ENCODE data around the gene TBXAS1.

TBXAS1 gene

GRCh38 chr7:140029072-140029471 lies 200.0 kb downstream of the TBXAS1 start:
- DNase-seq = no peak

DNA sequence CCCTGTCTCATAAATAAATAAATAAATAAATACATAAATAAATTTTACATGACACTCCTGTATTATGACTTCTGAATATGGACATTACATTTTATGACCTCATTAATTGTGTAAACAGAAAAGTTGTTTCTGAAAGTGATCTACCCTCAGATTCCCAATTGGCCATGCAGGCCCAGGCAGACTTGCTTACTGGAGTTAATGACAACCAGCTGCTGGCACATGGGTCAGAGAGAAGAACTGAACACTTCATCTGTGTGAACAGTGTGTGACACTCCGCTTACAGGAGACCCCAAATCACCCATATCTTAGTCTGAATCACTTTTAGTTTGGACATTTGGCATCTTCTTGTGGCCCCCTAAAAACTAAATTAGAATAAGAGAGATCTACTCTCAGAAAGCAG lies 202.3 kb downstream of the TBXAS1 start:
- DNase-seq = no peak

DNA sequence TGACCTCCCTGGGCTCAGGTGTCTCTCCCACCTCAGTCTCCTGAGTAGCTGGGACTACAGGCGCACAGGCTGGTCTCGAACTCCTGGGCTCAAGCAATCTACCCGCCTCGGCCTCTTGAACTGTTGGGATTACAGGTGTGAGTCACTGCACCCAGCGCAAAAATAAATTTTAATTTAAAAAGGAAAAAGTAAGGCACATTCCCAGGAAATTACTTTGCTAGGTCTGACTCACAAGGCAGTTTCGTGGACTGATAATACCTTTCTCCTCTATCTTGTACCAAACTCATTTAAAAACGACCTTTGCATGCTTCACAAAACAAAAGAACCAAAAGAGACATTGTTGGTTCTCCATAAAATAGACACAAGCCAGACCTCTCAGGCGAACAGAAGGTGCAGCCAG lies 204.0 kb downstream of the TBXAS1 start:
- DNase-seq = no peak

GRCh38 chr7:140033779-140034363 lies 204.8 kb downstream of the TBXAS1 start:
- no peak for DNase-seq

GRCh38 chr7:140034421-140034820 lies 205.4 kb downstream of the TBXAS1 start:
- DNase-seq = no peak

- DNase-seq = peak; percentile 41
Measured at GRCh38 chr7:140035400-140036223, 206.5 kb downstream of the TBXAS1 start.

- peak; percentile 50 for DNase-seq
Measured at GRCh38 chr7:140036224-140036962, 207.3 kb downstream of the TBXAS1 start.

GRCh38 chr7:140039066-140039465 lies 210.0 kb downstream of the TBXAS1 start:
- no peak for DNase-seq

GRCh38 chr7:140039896-140040295 lies 210.8 kb downstream of the TBXAS1 start:
- no peak for DNase-seq

DNA sequence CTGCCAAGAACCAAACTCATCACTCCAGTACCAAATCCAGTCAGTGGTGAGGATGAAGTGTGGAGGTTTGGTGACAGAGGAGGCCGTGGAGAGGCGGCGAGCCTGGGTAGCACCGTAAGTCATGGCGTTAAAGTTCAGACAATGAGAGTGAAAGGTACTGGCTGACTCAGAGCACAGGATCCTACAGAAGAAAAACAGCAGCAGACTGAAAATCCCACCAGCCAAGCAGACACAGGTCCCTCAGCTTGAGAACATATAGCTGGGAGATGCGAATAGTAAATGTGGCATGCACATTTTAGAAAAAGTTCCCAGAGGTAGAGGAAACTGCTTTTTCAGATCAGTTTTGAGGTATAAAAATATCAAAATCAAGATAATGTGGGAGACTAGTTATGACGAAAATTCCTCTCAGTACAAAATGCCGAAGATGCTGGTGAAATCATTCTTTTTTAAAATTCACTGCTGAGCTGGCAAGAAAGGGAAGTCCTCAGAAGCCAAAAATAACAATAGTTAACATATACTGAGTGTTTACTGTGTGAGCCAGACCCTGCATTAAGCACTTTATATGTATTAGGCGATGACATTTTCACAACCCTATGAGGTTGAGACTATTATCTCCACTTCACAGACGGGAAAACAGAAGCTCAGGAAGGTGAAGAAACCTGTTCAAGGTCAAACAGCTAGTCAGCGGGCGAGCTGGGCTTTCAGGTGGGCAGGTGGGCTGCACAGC lies 212.8 kb downstream of the TBXAS1 start:
- DNase-seq = no peak

DNA sequence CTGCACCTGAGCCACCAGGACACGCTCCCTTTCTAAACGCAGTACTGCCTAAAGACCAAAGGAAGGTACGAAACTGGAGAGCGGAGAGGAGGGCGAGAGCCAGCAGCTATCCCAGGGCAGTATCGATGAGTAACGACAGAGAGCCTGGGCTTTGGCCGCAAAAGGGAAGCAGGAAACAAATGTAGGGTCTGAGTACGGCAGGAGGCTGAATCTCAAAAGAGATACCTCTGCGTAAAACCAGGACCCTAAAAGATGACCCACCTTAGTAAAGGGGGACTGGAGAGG lies 213.3 kb downstream of the TBXAS1 start:
- no peak for DNase-seq

DNA sequence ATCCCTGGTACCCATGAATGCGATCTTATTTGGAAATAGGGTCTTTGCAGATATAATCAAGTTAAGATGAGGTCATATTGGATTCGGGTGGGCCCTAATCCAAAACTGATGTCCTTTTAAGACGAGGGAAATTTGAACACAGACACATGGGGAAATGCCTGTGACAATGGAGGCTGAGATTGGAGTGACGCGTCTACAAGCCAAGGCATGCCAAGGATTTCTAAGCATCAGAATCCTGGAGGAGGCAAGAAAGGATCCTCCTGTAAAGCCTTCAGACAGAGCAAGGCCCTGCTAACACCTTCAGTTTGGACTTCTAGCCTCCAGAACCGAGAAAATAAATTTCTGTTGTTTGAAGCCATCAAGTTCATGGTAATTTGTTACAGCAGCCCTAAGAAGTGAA lies 215.2 kb downstream of the TBXAS1 start:
- DNase-seq = no peak

GRCh38 chr7:140045697-140046096 lies 216.6 kb downstream of the TBXAS1 start:
- DNase-seq = no peak

DNA sequence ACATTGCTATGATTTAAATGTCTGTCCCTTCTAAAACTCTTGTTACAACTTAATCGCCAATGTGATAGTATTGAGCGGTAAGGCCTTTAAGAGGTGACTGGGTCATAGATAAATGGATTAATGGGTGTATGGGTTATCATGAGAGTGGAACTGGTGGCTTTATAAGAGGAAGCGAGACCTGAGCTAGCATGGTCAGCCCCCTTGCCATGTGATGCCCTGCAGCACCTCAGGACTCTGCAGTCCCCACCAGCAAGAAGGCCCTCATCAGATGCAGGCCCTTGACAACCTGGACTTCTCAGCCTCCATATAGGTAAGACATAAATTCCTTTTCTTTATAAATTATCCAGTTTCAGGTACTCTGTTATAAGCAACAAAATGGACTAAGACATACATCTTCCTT lies 218.1 kb downstream of the TBXAS1 start:
- DNase-seq = no peak

- no peak for DNase-seq
Measured at GRCh38 chr7:140048138-140048537, 219.1 kb downstream of the TBXAS1 start.

DNA sequence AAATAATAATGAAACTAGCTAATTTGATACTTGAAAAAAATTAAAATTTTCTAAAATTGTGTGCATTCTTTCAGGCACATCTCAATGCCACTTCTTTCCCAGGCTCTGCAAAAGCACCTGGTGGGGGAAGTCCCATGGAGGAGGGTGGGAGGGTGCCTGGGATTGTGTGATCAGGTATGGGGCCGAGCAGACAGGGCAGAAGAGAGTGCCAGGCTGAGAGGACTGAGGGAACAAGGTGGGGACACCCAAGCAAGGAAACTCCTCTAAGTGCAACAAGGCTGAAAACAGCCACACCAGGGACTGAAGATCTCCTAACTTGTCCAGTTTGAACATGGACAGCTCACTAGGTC lies 219.9 kb downstream of the TBXAS1 start:
- DNase-seq = no peak

DNA sequence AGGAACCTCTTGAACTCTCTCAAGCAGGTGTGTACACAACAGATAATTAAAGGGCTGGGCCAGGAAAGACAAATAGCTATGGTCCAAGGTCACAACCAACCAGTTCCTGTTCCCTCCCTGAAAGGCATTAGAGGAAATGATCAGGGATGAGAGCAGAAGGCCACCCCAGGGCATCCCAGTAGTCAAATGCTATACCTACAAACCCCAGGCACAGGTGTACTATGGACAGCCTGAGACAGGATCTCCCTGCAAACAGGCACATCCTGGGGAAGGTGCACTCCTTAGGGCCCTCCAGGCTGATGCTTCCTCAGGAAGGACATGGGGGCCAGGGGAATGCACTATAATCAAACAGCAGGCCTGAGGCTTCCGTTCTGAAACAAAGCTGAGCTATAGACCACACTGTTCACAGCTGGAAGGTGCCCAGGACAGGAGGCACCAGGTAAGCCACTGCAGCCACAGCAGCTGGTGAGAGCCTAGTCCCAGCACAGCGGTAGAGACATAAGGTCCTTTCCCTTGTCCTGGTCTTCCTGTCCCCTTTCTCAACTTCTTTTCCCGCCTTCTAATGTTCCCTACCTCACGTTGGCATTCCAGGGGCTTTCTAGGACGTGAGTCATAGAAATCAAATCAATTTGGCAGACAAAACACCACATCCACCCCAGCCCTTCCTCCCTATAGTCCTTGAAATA lies 220.4 kb downstream of the TBXAS1 start:
- no peak for DNase-seq

DNA sequence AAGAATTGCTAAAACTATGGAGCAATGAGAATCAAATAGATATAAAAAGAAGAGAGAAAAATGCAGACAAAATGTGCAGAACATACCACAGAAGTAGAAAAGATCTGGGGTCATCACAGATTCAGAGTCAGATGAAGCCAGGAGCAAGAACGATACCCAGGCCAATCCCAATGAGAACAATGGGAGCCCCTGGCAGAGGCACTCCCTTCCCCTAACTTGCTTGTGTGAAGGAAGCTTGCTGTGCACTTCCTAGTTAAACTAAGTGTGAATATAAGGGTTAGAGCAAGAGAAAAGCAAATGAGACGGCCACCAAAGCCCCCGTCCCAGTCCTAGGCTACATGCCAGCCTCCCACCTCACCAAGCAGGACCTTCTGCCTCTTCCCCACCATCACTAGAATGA lies 221.0 kb downstream of the TBXAS1 start:
- no peak for DNase-seq

DNA sequence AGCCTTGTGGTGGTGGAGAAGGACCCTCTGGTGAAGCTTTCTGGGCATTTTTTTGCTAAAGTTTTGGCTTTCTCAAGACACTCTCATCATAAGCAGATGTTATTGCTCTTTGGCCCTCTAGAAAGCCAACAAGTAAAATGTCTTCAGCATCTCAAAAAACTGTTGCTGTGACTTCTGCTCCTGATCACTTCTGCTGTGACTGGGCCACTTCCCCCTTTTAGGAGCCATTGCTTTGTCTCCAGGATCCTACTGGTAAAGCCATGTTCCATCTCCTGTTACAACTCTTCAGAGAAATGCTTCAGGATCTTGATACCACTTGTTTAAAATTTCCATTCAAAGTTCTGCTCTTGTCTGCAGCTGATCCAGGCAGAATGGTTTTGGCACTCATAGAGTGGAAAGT lies 222.8 kb downstream of the TBXAS1 start:
- DNase-seq = peak; percentile 48

DNA sequence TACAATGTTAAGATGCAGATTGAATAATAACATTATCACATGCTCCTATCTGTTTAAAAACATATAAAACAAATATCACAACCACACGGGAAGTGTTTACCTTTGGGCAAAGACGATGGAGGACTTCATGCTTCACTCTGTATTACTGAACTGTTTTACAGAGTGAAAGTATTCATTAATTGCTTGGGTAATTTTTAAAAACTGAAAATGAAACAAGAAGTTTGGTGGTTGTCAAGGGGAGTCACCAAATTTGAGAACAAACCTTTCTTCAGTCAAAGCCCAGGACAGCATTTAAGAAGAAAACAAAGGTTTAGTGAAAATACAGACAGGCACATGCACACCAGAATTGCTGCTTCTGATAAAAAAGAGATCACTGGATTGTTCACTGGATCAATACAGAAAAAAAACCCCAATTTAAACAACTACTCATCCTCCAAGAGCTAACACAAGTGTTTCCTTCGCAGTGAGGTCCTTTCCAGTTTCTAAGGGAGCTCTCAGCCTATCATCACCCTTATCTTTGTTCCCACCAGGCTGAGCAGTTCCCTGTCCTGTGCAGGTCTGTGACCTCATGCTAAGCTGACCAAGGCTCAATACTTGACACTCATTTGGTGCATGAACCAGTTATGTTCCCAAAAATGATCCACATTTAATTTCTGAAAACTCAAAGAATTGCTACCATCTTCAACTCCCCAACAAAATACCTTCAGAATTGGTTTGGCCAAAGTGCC lies 224.9 kb downstream of the TBXAS1 start:
- DNase-seq = peak; percentile 37

- no peak for DNase-seq
Measured at GRCh38 chr7:140054751-140055150, 225.7 kb downstream of the TBXAS1 start.

DNA sequence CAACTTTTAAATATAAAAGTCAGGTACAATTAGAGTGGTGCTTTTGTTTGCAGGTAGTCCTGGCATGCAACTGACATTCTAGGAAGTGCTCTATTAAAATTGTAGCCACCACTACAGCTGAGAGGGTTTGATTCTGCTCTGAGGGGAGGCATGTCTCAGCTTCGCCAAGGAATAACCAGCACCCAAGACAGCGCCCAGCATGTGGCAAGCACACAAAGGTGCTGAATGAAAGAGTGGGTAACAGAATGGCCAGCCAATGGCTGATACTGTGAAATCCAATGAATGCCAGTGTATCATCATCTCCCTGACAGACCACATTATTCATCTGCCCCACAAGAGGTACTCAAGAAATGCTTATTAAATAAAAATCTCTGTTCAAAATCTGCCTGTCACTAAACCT lies 226.8 kb downstream of the TBXAS1 start:
- DNase-seq = no peak

Measured in suppressor macrophage treated with lipopolysaccharide for 4 hours (primary cell).